ENCODE measurements around the gene CCDC154. TPM values are rescaled to one million over a fixed set of nuclear protein-coding genes. Genes with fewer than 3 reads are reported as not detected.

Gene CCDC154
- total RNA-seq, 2 experiments from 2014 or later, result 0.85 to 1.1 TPM

DNA sequence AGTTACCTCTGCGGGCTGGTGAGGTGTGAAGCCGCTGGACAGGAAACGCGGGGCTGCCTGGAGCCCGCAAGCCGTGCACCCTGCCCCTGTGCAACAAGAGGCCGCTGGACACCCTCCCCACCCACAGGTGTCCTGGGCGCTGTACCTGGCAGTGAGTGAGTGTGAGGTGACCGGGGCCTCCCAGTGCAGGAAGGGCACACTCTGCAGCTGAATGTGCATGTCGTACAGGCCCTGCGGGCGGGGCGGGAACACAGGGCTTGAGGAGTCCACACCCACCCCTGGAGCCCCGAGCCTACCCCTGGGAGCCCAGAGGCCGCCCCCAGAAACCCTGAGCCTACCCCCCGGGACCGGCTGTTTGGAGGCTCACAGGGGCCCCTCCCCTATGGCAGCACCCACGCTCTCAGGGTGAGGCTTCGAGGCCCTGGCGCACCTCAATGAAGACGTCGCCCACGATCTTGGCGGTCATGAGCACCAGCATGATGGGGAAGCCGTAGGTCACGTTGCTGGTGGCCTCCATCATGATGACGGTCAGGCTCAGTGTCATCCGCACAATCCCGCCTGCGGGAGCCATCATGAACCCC, 4.3 kb upstream of the CCDC154 start:
- intact Hi-C loops (cut with micrococcal nuclease; ENCODE audit: unreplicated experiment), result no loop called here
- H4K20me1 ChIP-seq (ENCODE audit: insufficient read depth, low read length), result no peaks in the 10 kb centered on the region
- no peak overlapping the region for H3K4me2 ChIP-seq (ENCODE audit: low read length)
- no TSS peak for BruUV-seq (replicated peaks)
- no peak overlapping the region for H2AFZ ChIP-seq (ENCODE audit: low read length)
- no peaks in the 10 kb centered on the region for H3K79me2 ChIP-seq (ENCODE audit: insufficient read depth, low read depth, low read length)
- H3K36me3 ChIP-seq (ENCODE audit: insufficient read depth, low read length), result no peaks in the 10 kb centered on the region
- no peak for TF ChIP-seq EZH2phosphoT487 (IDR thresholded peaks at IDR 0.05; ENCODE audit: borderline replicate concordance, low read depth, low read length)
- TF ChIP-seq, protein P1, sequence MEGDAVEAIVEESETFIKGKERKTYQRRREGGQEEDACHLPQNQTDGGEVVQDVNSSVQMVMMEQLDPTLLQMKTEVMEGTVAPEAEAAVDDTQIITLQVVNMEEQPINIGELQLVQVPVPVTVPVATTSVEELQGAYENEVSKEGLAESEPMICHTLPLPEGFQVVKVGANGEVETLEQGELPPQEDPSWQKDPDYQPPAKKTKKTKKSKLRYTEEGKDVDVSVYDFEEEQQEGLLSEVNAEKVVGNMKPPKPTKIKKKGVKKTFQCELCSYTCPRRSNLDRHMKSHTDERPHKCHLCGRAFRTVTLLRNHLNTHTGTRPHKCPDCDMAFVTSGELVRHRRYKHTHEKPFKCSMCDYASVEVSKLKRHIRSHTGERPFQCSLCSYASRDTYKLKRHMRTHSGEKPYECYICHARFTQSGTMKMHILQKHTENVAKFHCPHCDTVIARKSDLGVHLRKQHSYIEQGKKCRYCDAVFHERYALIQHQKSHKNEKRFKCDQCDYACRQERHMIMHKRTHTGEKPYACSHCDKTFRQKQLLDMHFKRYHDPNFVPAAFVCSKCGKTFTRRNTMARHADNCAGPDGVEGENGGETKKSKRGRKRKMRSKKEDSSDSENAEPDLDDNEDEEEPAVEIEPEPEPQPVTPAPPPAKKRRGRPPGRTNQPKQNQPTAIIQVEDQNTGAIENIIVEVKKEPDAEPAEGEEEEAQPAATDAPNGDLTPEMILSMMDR (conservative IDR thresholded peaks at IDR 0.05; ENCODE audit: low read length), result no peak
- no peak overlapping the region for H3K4me3 ChIP-seq (ENCODE audit: low read depth, low read length, poor library complexity, severe bottlenecking)
- CTCF ChIA-PET (ENCODE audit: unreplicated experiment), result no interaction called here
- no peak overlapping the region for H3K27ac ChIP-seq (ENCODE audit: low read depth, low read length, poor library complexity, severe bottlenecking)
- DNase-seq (ENCODE audit: low spot score), result no peak
- H3K9me3 ChIP-seq (ENCODE audit: low read length), result no peaks in the 10 kb centered on the region
- no peaks in the 10 kb centered on the region for H3K4me1 ChIP-seq (ENCODE audit: insufficient read depth, low read length, poor library complexity, severe bottlenecking)
- POLR2A ChIA-PET, result no interaction called here
- no peaks in the 10 kb centered on the region for H3K9me2 ChIP-seq (ENCODE audit: insufficient read depth, low read length)

- POLR2A ChIA-PET, result no interaction called here
- intact Hi-C loops (cut with micrococcal nuclease; ENCODE audit: unreplicated experiment), result no loop called here
- no TSS peak for BruUV-seq (replicated peaks)
- no peak overlapping the region for H3K27ac ChIP-seq (ENCODE audit: low read depth, low read length, poor library complexity, severe bottlenecking)
- H2AFZ ChIP-seq (ENCODE audit: low read length), result no peak overlapping the region
- H3K4me1 ChIP-seq (ENCODE audit: insufficient read depth, low read length, poor library complexity, severe bottlenecking), result no peaks in the 10 kb centered on the region
- no peaks in the 10 kb centered on the region for H3K9me2 ChIP-seq (ENCODE audit: insufficient read depth, low read length)
- TF ChIP-seq, protein P1 (conservative IDR thresholded peaks at IDR 0.05; ENCODE audit: low read length), result no peak
- TF ChIP-seq EZH2phosphoT487 (IDR thresholded peaks at IDR 0.05; ENCODE audit: borderline replicate concordance, low read depth, low read length), result no peak
- no peak for DNase-seq (ENCODE audit: low spot score)
- H3K9me3 ChIP-seq (ENCODE audit: low read length), result no peaks in the 10 kb centered on the region
- no peaks in the 10 kb centered on the region for H3K79me2 ChIP-seq (ENCODE audit: insufficient read depth, low read depth, low read length)
- no peaks in the 10 kb centered on the region for H4K20me1 ChIP-seq (ENCODE audit: insufficient read depth, low read length)
- H3K4me2 ChIP-seq (ENCODE audit: low read length), result no peak overlapping the region
- no peak overlapping the region for H3K4me3 ChIP-seq (ENCODE audit: low read depth, low read length, poor library complexity, severe bottlenecking)
- H3K36me3 ChIP-seq (ENCODE audit: insufficient read depth, low read length), result no peaks in the 10 kb centered on the region
- CTCF ChIA-PET (ENCODE audit: unreplicated experiment), result no interaction called here
Observed at GRCh38 chr16:1447965-1448364, 3.6 kb upstream of the CCDC154 start.

GRCh38 chr16:1446296-1447080, 2.1 kb upstream of the CCDC154 start:
- H3K4me1 ChIP-seq (ENCODE audit: insufficient read depth, low read length, poor library complexity, severe bottlenecking), result no peaks in the 10 kb centered on the region
- no peaks in the 10 kb centered on the region for H3K9me3 ChIP-seq (ENCODE audit: low read length)
- no peak overlapping the region for H3K4me2 ChIP-seq (ENCODE audit: low read length)
- intact Hi-C loops (cut with micrococcal nuclease; ENCODE audit: unreplicated experiment), result no loop called here
- H3K27ac ChIP-seq (ENCODE audit: low read depth, low read length, poor library complexity, severe bottlenecking), result no peak overlapping the region
- ChIA-PET POLR2A (no interaction called here), CTCF (ENCODE audit: unreplicated experiment) (no interaction called here)
- H3K36me3 ChIP-seq (ENCODE audit: insufficient read depth, low read length), result no peaks in the 10 kb centered on the region
- TF ChIP-seq, protein P1 (conservative IDR thresholded peaks at IDR 0.05; ENCODE audit: low read length), result no peak
- TF ChIP-seq EZH2phosphoT487 (IDR thresholded peaks at IDR 0.05; ENCODE audit: borderline replicate concordance, low read depth, low read length), result no peak
- no peaks in the 10 kb centered on the region for H4K20me1 ChIP-seq (ENCODE audit: insufficient read depth, low read length)
- no TSS peak for BruUV-seq (replicated peaks)
- H3K9me2 ChIP-seq (ENCODE audit: insufficient read depth, low read length), result no peaks in the 10 kb centered on the region
- DNase-seq (ENCODE audit: low spot score), result no peak
- no peak overlapping the region for H2AFZ ChIP-seq (ENCODE audit: low read length)
- no peak overlapping the region for H3K4me3 ChIP-seq (ENCODE audit: low read depth, low read length, poor library complexity, severe bottlenecking)
- no peaks in the 10 kb centered on the region for H3K79me2 ChIP-seq (ENCODE audit: insufficient read depth, low read depth, low read length)
